Measurements from ENCODE around the gene ARID2. TPM values are rescaled to one million over a fixed set of nuclear protein-coding genes. Genes with fewer than 3 reads are reported as not detected.

Gene ARID2
- total RNA-seq, 1 donor: 21.0 TPM

DNA sequence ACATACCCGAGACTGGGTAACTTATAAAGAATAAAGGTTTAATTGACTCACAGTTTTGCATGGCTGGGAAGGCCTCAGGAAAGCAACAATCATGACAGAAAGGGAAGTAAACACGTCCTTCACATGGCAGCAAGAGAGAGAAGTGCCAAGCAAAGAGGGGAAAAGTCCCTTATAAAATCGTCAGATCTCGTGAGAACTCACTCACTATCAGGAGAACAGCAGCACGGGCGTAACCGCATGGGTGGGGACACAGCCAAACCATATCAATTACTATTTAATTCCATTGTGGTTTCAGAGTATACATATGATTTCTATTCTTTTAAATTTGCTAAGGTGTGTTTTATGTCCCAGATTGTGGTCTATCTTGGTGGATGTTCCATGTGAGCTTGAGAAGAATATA lies 142.9 kb downstream of the ARID2 start:
- H3K9me3 ChIP-seq (ENCODE audit: low read depth, low read length): no peaks in the 10 kb centered on the region
- H3K27ac ChIP-seq (ENCODE audit: low read depth, low read length): no peak overlapping the region
- TF ChIP-seq, protein P1, sequence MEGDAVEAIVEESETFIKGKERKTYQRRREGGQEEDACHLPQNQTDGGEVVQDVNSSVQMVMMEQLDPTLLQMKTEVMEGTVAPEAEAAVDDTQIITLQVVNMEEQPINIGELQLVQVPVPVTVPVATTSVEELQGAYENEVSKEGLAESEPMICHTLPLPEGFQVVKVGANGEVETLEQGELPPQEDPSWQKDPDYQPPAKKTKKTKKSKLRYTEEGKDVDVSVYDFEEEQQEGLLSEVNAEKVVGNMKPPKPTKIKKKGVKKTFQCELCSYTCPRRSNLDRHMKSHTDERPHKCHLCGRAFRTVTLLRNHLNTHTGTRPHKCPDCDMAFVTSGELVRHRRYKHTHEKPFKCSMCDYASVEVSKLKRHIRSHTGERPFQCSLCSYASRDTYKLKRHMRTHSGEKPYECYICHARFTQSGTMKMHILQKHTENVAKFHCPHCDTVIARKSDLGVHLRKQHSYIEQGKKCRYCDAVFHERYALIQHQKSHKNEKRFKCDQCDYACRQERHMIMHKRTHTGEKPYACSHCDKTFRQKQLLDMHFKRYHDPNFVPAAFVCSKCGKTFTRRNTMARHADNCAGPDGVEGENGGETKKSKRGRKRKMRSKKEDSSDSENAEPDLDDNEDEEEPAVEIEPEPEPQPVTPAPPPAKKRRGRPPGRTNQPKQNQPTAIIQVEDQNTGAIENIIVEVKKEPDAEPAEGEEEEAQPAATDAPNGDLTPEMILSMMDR (IDR thresholded peaks at IDR 0.05; ENCODE audit: extremely low read depth, low read depth, low read length): no peak
- H4K20me1 ChIP-seq (ENCODE audit: insufficient read depth, low read length): no peaks in the 10 kb centered on the region
- H3K4me2 ChIP-seq (ENCODE audit: insufficient read depth, low read length): no peak overlapping the region
- H3K27me3 ChIP-seq (ENCODE audit: insufficient read depth, low read length): no peaks in the 10 kb centered on the region
- no peak overlapping the region for H2AFZ ChIP-seq (ENCODE audit: low read length)
- H3K4me3 ChIP-seq (ENCODE audit: insufficient read depth, low read length): no peak overlapping the region
- no peak for DNase-seq (ENCODE audit: insufficient read length, low spot score, missing footprints)
- H3K36me3 ChIP-seq (ENCODE audit: insufficient read depth, low read length): peaks cover 10% of the 10 kb centered on the region
- H3K4me1 ChIP-seq (ENCODE audit: insufficient read depth, low read length): no peaks in the 10 kb centered on the region
- H3K79me2 ChIP-seq (ENCODE audit: insufficient read depth, low read length): no peaks in the 10 kb centered on the region

DNA sequence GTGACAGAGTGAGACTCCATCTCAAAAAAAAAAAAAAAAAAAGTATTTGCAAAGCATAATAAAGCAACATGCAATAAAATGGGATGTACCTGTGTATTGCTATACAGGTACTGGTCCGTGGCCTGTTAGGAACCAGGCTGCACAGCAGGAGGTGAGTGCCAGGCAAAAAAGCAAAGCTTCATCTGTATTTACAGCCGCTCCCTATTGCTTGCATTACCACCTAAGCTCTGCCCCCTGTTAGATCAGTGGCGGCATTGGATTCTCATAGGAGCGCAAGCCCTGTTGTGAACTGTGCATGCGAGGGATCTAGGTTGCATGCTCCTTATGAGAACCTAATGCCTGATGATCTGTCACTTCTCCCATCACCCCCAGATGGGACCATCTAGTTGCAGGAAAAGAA lies 147.6 kb downstream of the ARID2 start:
- Histone ChIP-seq H4K20me1 (ENCODE audit: insufficient read depth, low read length) (no peaks in the 10 kb centered on the region), H3K4me3 (ENCODE audit: insufficient read depth, low read length) (no peak overlapping the region), H3K9me3 (ENCODE audit: low read depth, low read length) (no peaks in the 10 kb centered on the region), H3K79me2 (ENCODE audit: insufficient read depth, low read length) (no peaks in the 10 kb centered on the region), H3K27ac (ENCODE audit: low read depth, low read length) (no peak overlapping the region), H3K4me2 (ENCODE audit: insufficient read depth, low read length) (no peak overlapping the region), H3K4me1 (ENCODE audit: insufficient read depth, low read length) (no peaks in the 10 kb centered on the region), H3K27me3 (ENCODE audit: insufficient read depth, low read length) (no peaks in the 10 kb centered on the region), H3K36me3 (ENCODE audit: insufficient read depth, low read length) (peaks cover 10% of the 10 kb centered on the region), H2AFZ (ENCODE audit: low read length) (no peak overlapping the region)
- TF ChIP-seq, protein P1 (IDR thresholded peaks at IDR 0.05; ENCODE audit: extremely low read depth, low read depth, low read length): no peak
- no peak for DNase-seq (ENCODE audit: insufficient read length, low spot score, missing footprints)

DNA sequence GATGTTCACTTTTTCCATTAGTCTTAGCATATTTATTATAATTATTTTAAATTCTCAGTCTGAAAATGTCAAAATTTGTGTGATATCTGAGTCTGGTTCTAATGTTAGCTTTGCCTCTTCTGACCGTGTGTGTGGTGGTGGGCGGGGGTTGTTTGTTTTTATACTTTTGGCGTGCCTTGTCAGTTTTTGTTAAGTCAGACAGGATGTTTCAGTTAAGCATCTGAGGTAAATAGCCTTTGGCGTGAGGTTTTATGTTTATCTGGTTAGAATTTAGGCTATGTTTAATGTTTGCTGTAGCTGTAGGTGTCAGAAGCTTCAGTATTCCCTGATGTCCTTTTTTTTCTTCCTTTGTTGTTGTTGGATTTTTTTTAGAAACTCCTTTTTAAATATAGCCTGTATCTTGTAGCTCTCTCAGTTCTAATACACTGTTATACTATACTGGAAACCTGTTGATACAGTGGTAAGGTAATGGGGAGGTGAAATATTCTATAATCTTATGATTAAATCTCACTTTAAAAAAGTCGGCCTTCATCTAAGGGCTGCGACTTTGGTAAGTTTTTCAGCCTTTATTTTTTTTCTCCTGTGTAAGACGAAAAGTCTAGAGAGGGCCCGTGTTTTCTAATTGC lies 149.2 kb downstream of the ARID2 start:
- no peak overlapping the region for H3K27ac ChIP-seq (ENCODE audit: low read depth, low read length)
- H4K20me1 ChIP-seq (ENCODE audit: insufficient read depth, low read length): no peaks in the 10 kb centered on the region
- TF ChIP-seq, protein P1 (IDR thresholded peaks at IDR 0.05; ENCODE audit: extremely low read depth, low read depth, low read length): no peak
- no peak overlapping the region for H3K4me3 ChIP-seq (ENCODE audit: insufficient read depth, low read length)
- no peak for DNase-seq (ENCODE audit: insufficient read length, low spot score, missing footprints)
- H3K4me1 ChIP-seq (ENCODE audit: insufficient read depth, low read length): no peaks in the 10 kb centered on the region
- H3K36me3 ChIP-seq (ENCODE audit: insufficient read depth, low read length): no peaks in the 10 kb centered on the region
- no peaks in the 10 kb centered on the region for H3K9me3 ChIP-seq (ENCODE audit: low read depth, low read length)
- no peak overlapping the region for H3K4me2 ChIP-seq (ENCODE audit: insufficient read depth, low read length)
- no peaks in the 10 kb centered on the region for H3K79me2 ChIP-seq (ENCODE audit: insufficient read depth, low read length)
- H3K27me3 ChIP-seq (ENCODE audit: insufficient read depth, low read length): no peaks in the 10 kb centered on the region
- no peak overlapping the region for H2AFZ ChIP-seq (ENCODE audit: low read length)

DNA sequence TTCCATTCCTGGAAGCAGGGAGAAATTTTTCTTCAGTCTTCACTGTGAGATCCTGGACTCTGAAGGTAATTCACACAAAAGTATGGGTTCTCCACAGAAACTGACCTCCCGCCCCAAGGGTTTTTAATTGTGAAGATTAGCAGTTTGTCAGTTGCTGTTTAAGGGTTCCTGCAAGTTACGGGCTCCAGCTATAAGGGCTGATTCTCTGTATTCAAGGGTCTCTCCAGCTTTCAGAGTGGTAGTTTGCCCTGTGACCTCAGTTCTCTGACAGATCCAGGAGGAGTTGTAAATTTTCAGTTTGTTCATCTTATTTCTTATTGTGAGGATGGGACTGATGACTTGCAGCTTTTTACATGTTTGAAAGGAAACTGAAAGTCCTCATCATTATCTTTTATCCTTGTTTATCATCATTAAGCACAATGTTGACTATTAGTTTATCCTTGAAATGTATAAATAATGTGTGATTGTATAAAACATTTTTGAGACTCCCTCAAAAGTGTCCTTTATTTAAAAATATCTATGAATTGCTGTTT lies 149.9 kb downstream of the ARID2 start:
- Histone ChIP-seq H3K4me1 (ENCODE audit: insufficient read depth, low read length) (no peaks in the 10 kb centered on the region), H4K20me1 (ENCODE audit: insufficient read depth, low read length) (no peaks in the 10 kb centered on the region), H3K4me2 (ENCODE audit: insufficient read depth, low read length) (no peak overlapping the region), H3K36me3 (ENCODE audit: insufficient read depth, low read length) (no peaks in the 10 kb centered on the region), H3K9me3 (ENCODE audit: low read depth, low read length) (no peaks in the 10 kb centered on the region), H2AFZ (ENCODE audit: low read length) (no peak overlapping the region), H3K27me3 (ENCODE audit: insufficient read depth, low read length) (no peaks in the 10 kb centered on the region), H3K79me2 (ENCODE audit: insufficient read depth, low read length) (no peaks in the 10 kb centered on the region), H3K4me3 (ENCODE audit: insufficient read depth, low read length) (no peak overlapping the region), H3K27ac (ENCODE audit: low read depth, low read length) (no peak overlapping the region)
- no peak for DNase-seq (ENCODE audit: insufficient read length, low spot score, missing footprints)
- TF ChIP-seq, protein P1 (IDR thresholded peaks at IDR 0.05; ENCODE audit: extremely low read depth, low read depth, low read length): no peak
